SK-N-SH treated with all-trans-retinoic acid at 6 μM for 48 hours (cell line): ENCODE results near the gene RALGPS1.

Source experiments
- ARNTL ChIP-seq: fragments of 450-650 bp; formaldehyde crosslinking; IDR thresholded peaks from 2 replicates; pipeline ENCODE4 v1.5.0; 2020; ENCODE audit warnings: low read depth, mild to moderate bottlenecking, moderate library complexity, borderline replicate concordance
- BACH2 ChIP-seq: fragments of 250-450 bp; sonication (Bioruptor Pico); IDR thresholded peaks from 2 replicates; pipeline ENCODE4 v1.9.0; 2021; ENCODE audit warnings: mild to moderate bottlenecking, borderline replicate concordance
- GLIS3 ChIP-seq: fragments of 250-450 bp; sonication (Bioruptor Pico); IDR thresholded peaks from 2 replicates; pipeline ENCODE4 v1.5.0; 2020; ENCODE audit warnings: mild to moderate bottlenecking, moderate library complexity
- ISL1 ChIP-seq: fragments of 250-450 bp; sonication (Bioruptor Pico); IDR thresholded peaks from 2 replicates; pipeline ENCODE4 v2.1.2; 2022; ENCODE audit warnings: mild to moderate bottlenecking, moderate library complexity
- OSR1 ChIP-seq: fragments of 250-450 bp; sonication (Bioruptor Pico); IDR thresholded peaks from 2 replicates; pipeline ENCODE4 v1.8.0; 2022; ENCODE audit warnings: moderate library complexity, mild to moderate bottlenecking, inconsistent platforms
- RARB ChIP-seq: fragments of 250-450 bp; sonication (Bioruptor Pico); IDR thresholded peaks from 2 replicates; pipeline ENCODE4 v1.8.0; 2021; ENCODE audit warnings: mild to moderate bottlenecking, moderate library complexity
- TCF4 ChIP-seq: fragments of 250-450 bp; sonication (Bioruptor Pico); IDR thresholded peaks from 2 replicates; pipeline ENCODE4 v1.8.0; 2021; ENCODE audit warnings: mild to moderate bottlenecking, moderate library complexity, borderline replicate concordance
- TOX ChIP-seq: fragments of 250-450 bp; sonication (Bioruptor Pico); IDR thresholded peaks from 2 replicates; pipeline ENCODE4 v1.8.0; 2021; ENCODE audit warnings: mild to moderate bottlenecking, moderate library complexity, borderline replicate concordance
- TSHZ2 ChIP-seq: fragments of 250-450 bp; sonication (Bioruptor Pico); IDR thresholded peaks from 2 replicates; pipeline ENCODE4 v1.5.0; 2020; ENCODE audit warnings: mild to moderate bottlenecking, moderate library complexity
- ZC3H10 ChIP-seq: fragments of 250-450 bp; sonication (Bioruptor Pico); IDR thresholded peaks from 2 replicates; pipeline ENCODE4 v1.5.1; 2021; ENCODE audit warnings: mild to moderate bottlenecking, moderate library complexity
- ZFP3 ChIP-seq: fragments of 250-450 bp; sonication (Bioruptor Pico); IDR thresholded peaks from 2 replicates; pipeline ENCODE4 v1.5.0; 2020; ENCODE audit warnings: mild to moderate bottlenecking, moderate library complexity
- ZFP30 ChIP-seq: fragments of 450-650 bp; formaldehyde crosslinking; IDR thresholded peaks from 2 replicates; pipeline ENCODE4 v1.5.0; 2022; ENCODE audit warnings: mild to moderate bottlenecking, moderate library complexity
- TF ChIP-seq, protein P1 (sequence below): fragments of 250-450 bp; sonication (Bioruptor Pico); IDR thresholded peaks from 2 replicates; pipeline ENCODE4 v1.5.1; 2020; ENCODE audit warnings: low read depth, mild to moderate bottlenecking, moderate library complexity

DNA sequence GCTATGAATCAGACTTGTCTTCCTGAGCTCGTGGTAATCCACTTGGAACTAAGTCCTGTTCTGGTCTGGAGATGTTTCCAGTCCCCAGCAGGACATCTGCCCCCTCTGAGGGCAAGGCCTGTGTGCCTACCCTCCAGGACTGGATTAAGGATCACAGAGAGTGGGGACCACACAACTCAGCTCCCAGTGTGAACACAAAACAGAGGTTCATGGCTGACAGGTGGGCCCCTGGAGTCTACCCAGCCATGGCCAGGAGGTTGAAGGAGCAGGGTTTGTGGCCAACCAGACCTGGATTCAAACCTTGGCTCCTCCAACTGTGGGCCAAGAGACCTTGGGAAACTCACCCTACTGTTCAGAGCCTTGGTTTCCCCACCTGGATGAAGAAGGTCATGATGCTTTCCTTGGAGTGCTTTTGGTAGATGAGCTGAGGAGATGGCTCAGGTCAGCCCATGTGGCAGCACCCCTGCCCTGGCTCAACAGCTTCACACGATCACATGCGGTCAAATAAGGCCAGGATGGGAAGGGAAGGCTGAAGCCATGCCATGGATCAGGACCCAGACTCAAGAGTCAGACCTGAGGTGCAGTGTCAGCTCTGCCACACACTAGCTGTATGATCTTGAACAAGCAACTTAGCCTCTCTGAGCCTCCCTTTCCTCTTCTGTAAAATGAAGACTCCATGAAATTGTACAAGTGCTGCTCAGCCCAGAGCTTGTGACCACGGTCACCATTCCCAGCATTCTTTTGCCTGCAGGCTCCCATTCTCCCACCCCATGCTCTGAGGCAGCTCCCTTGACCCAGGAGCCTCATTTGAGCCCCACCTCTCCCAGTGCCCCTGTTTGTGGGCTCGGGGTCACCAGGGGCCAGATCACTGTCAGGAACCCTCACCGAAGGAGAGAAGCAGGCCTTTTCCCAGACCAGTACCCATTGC is 235.1 kb downstream of the RALGPS1 start:
- TF ChIP-seq ZFP3 (CRISPR knock-in tag) (no peak), ARNTL (CRISPR knock-in tag) (no peak), ZC3H10 (CRISPR knock-in tag) (no peak), TCF4 (CRISPR knock-in tag) (no peak), BACH2 (CRISPR knock-in tag) (no peak), TOX (CRISPR knock-in tag) (no peak), RARB (CRISPR knock-in tag) (no peak), ISL1 (CRISPR knock-in tag) (no peak), ZFP30 (CRISPR knock-in tag) (no peak), TSHZ2 (CRISPR knock-in tag) (no peak), OSR1 (no peak), GLIS3 (CRISPR knock-in tag) (no peak)
- TF ChIP-seq, protein P1, sequence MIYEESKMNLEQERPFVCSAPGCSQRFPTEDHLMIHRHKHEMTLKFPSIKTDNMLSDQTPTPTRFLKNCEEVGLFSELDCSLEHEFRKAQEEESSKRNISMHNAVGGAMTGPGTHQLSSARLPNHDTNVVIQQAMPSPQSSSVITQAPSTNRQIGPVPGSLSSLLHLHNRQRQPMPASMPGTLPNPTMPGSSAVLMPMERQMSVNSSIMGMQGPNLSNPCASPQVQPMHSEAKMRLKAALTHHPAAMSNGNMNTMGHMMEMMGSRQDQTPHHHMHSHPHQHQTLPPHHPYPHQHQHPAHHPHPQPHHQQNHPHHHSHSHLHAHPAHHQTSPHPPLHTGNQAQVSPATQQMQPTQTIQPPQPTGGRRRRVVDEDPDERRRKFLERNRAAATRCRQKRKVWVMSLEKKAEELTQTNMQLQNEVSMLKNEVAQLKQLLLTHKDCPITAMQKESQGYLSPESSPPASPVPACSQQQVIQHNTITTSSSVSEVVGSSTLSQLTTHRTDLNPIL (CRISPR knock-in tag) = no peak
